Mesenchymal stem cell (in vitro differentiated cells and primary cell): Measurements from ENCODE around the gene RIPOR2.

Experiments used
- DNase-seq: peaks from one replicate; pipeline ENCODE4 v3.0.0-alpha.2; 2013
- H2AFZ ChIP-seq: one replicate; pipeline ENCODE4 v1.6.1; 2013; ENCODE audit warnings: low read depth, mild to moderate bottlenecking, control low read depth, inconsistent platforms, low read length, moderate library complexity
- H2AK5ac ChIP-seq: 2 replicates; pipeline ENCODE4 v1.6.1; 2013; ENCODE audit warnings: low read length, moderate library complexity, mild to moderate bottlenecking, inconsistent platforms; ENCODE audit not compliant: severe bottlenecking
- H2BK120ac ChIP-seq: one replicate; pipeline ENCODE4 v1.6.1; 2013; ENCODE audit warnings: low read depth, mild to moderate bottlenecking, inconsistent platforms, low read length, moderate library complexity
- H2BK12ac ChIP-seq, 2 experiments: one replicate each; pipeline ENCODE4 v1.6.1; 2013; ENCODE audit warnings: inconsistent platforms in 2 of 2, low read length in 2 of 2, mild to moderate bottlenecking in 2 of 2, moderate library complexity in 2 of 2, control low read depth in 1 of 2
- H2BK15ac ChIP-seq: one replicate; pipeline ENCODE4 v1.6.1; 2013; ENCODE audit warnings: mild to moderate bottlenecking, low read depth, inconsistent platforms; ENCODE audit not compliant: poor library complexity, severe bottlenecking
- H2BK5ac ChIP-seq: 2 replicates; pipeline ENCODE4 v1.6.1; 2013; ENCODE audit warnings: low read depth, mild to moderate bottlenecking, low read length, control low read depth, inconsistent platforms; ENCODE audit not compliant: poor library complexity, severe bottlenecking
- H3K14ac ChIP-seq, 2 experiments: one replicate each; pipeline ENCODE4 v1.6.1; 2013; ENCODE audit warnings: inconsistent platforms in 2 of 2, low read length in 2 of 2, control low read depth in 1 of 2, mild to moderate bottlenecking in 1 of 2, moderate library complexity in 1 of 2
- H3K18ac ChIP-seq, 2 experiments: one replicate each; pipeline ENCODE4 v1.6.1; 2013; ENCODE audit warnings: inconsistent platforms in 2 of 2, low read length in 2 of 2, control low read depth in 1 of 2, low read depth in 1 of 2, mild to moderate bottlenecking in 1 of 2
- H3K23ac ChIP-seq, 2 experiments: one replicate each; pipeline ENCODE4 v1.6.1; 2013; ENCODE audit warnings: inconsistent platforms in 2 of 2, low read length in 2 of 2, mild to moderate bottlenecking in 2 of 2, moderate library complexity in 2 of 2, control low read depth in 1 of 2
- H3K27ac ChIP-seq: 2 replicates; pipeline ENCODE4 v1.5.1; 2013; ENCODE audit warnings: mild to moderate bottlenecking, moderate library complexity, low read length, control low read depth, inconsistent platforms; ENCODE audit not compliant: poor library complexity, severe bottlenecking
- H3K27me3 ChIP-seq, 2 experiments: 2 replicates each; pipeline versions ENCODE4 v1.6.1 to v1.7.0; 2013; ENCODE audit warnings: low read length in 2 of 2, mild to moderate bottlenecking in 2 of 2, moderate library complexity in 2 of 2, control low read depth in 1 of 2, inconsistent platforms in 1 of 2; ENCODE audit not compliant: control insufficient read depth in 1 of 2, insufficient read depth in 1 of 2
- H3K36me3 ChIP-seq, 2 experiments: 2 replicates each; pipeline versions ENCODE4 v1.6.1 to v1.7.0; 2013; ENCODE audit warnings: low read length in 2 of 2, control low read depth in 1 of 2, inconsistent platforms in 1 of 2, low read depth in 1 of 2, mild to moderate bottlenecking in 1 of 2; ENCODE audit not compliant: insufficient read depth in 2 of 2, control insufficient read depth in 1 of 2
- H3K4ac ChIP-seq, 2 experiments: one replicate each; pipeline ENCODE4 v1.6.1; 2013; ENCODE audit warnings: inconsistent platforms in 2 of 2, low read length in 2 of 2, mild to moderate bottlenecking in 2 of 2, moderate library complexity in 2 of 2, control low read depth in 1 of 2, low read depth in 1 of 2
- H3K4me1 ChIP-seq: 2 replicates; pipeline ENCODE4 v1.6.1; 2013; ENCODE audit warnings: low read depth, low read length, control low read depth; ENCODE audit not compliant: control insufficient read depth, insufficient read depth
- H3K4me2 ChIP-seq: 2 replicates; pipeline ENCODE4 v1.6.1; 2013; ENCODE audit warnings: low read length, mild to moderate bottlenecking, inconsistent platforms; ENCODE audit not compliant: poor library complexity, severe bottlenecking
- H3K4me3 ChIP-seq, 2 experiments: 2 replicates each; pipeline versions ENCODE4 v1.5.1 to v1.7.0; 2013; ENCODE audit warnings: low read length in 2 of 2, mild to moderate bottlenecking in 2 of 2, control low read depth in 1 of 2, low read depth in 1 of 2; ENCODE audit not compliant: insufficient read depth in 1 of 2
- H3K79me1 ChIP-seq: replicated peaks from 2 replicates; pipeline ENCODE4 v1.6.1; 2013; ENCODE audit warnings: mild to moderate bottlenecking, control low read depth, low read length, inconsistent platforms; ENCODE audit not compliant: poor library complexity, severe bottlenecking
- H3K9ac ChIP-seq: 2 replicates; pipeline ENCODE4 v1.7.0; 2013; ENCODE audit warnings: mild to moderate bottlenecking, low read length, moderate library complexity
- H3K9me3 ChIP-seq: 2 replicates; pipeline ENCODE4 v1.7.0; 2013; ENCODE audit warnings: mild to moderate bottlenecking, low read length; ENCODE audit not compliant: control insufficient read depth
- H4K8ac ChIP-seq: one replicate; pipeline ENCODE4 v1.6.1; 2013; ENCODE audit warnings: inconsistent platforms, mild to moderate bottlenecking, low read length, moderate library complexity
- H4K91ac ChIP-seq: one replicate; pipeline ENCODE4 v1.6.1; 2013; ENCODE audit warnings: mild to moderate bottlenecking, low read length, inconsistent platforms
- WGBS: methylation state at CpG from one replicate; pipeline ENCODE4 v1.1.7; 2013; ENCODE audit warnings: mixed read lengths; 5-methylcytosine and 5-hydroxymethylcytosine counted together

Gene RIPOR2

GRCh38 chr6:24967211-24967610 is 31.5 kb upstream of the RIPOR2 start:
- no peak overlapping the region for H3K9ac ChIP-seq
- no peak overlapping the region for H2BK120ac ChIP-seq
- no peak overlapping the region for H3K23ac ChIP-seq
- WGBS = 59% methylated on average over 1 of the region's 1 CpG
- H3K4me3 ChIP-seq = no peak overlapping the region
- H2BK5ac ChIP-seq = no peak overlapping the region
- H3K4me1 ChIP-seq = no peaks in the 10 kb centered on the region
- no peak overlapping the region for H4K8ac ChIP-seq
- H3K9me3 ChIP-seq = no peaks in the 10 kb centered on the region
- H3K27ac ChIP-seq = no peak overlapping the region
- no peak overlapping the region for H3K18ac ChIP-seq
- no peak overlapping the region for H2BK15ac ChIP-seq
- no peaks in the 10 kb centered on the region for H3K36me3 ChIP-seq
- no peak overlapping the region for H4K91ac ChIP-seq
- no peaks in the 10 kb centered on the region for H3K79me1 ChIP-seq
- H3K27me3 ChIP-seq = peaks cover 0 to 4% of the 10 kb centered on the region in 2 experiments
- no peak overlapping the region for H3K14ac ChIP-seq
- H3K4ac ChIP-seq = no peak overlapping the region
- no peak for DNase-seq
- H2BK12ac ChIP-seq = no peak overlapping the region
- no peak overlapping the region for H3K4me2 ChIP-seq
- H2AK5ac ChIP-seq = no peak overlapping the region
- H2AFZ ChIP-seq = no peak overlapping the region

- DNase-seq = no peak
- H3K9ac ChIP-seq = no peak overlapping the region
- no peak overlapping the region for H3K27ac ChIP-seq
- 91% methylated on average over 4 of the region's 4 CpGs for WGBS
- H3K4me1 ChIP-seq = no peaks in the 10 kb centered on the region
- no peak overlapping the region for H3K18ac ChIP-seq
- peaks cover 0 to 3% of the 10 kb centered on the region in 2 experiments for H3K27me3 ChIP-seq
- H3K9me3 ChIP-seq = no peaks in the 10 kb centered on the region
- no peak overlapping the region for H3K4me2 ChIP-seq
- H2AFZ ChIP-seq = no peak overlapping the region
- H3K4ac ChIP-seq = no peak overlapping the region
- H3K4me3 ChIP-seq = no peak overlapping the region
- H2BK15ac ChIP-seq = no peak overlapping the region
- no peak overlapping the region for H2AK5ac ChIP-seq
- no peak overlapping the region for H2BK120ac ChIP-seq
- H3K36me3 ChIP-seq = no peaks in the 10 kb centered on the region
- H4K91ac ChIP-seq = no peak overlapping the region
- H2BK5ac ChIP-seq = no peak overlapping the region
- H3K23ac ChIP-seq = no peak overlapping the region
- H2BK12ac ChIP-seq = no peak overlapping the region
- no peaks in the 10 kb centered on the region for H3K79me1 ChIP-seq
- H4K8ac ChIP-seq = no peak overlapping the region
- H3K14ac ChIP-seq = no peak overlapping the region
Measured at GRCh38 chr6:24966381-24966780, 30.6 kb upstream of the RIPOR2 start.

- H3K27me3 ChIP-seq = no peaks in the 10 kb centered on the region
- H2AFZ ChIP-seq = no peak overlapping the region
- no peak overlapping the region for H3K27ac ChIP-seq
- 93% methylated on average over 4 of the region's 6 CpGs for WGBS
- no peak for DNase-seq
- no peak overlapping the region for H3K9ac ChIP-seq
- no peak overlapping the region for H4K8ac ChIP-seq
- no peak overlapping the region for H2BK15ac ChIP-seq
- no peak overlapping the region for H3K23ac ChIP-seq
- H2BK12ac ChIP-seq = no peak overlapping the region
- H3K4me1 ChIP-seq = no peaks in the 10 kb centered on the region
- H3K4me3 ChIP-seq = no peak overlapping the region
- H3K36me3 ChIP-seq = no peaks in the 10 kb centered on the region
- no peaks in the 10 kb centered on the region for H3K9me3 ChIP-seq
- no peaks in the 10 kb centered on the region for H3K79me1 ChIP-seq
- H3K4ac ChIP-seq = no peak overlapping the region
- H2BK5ac ChIP-seq = no peak overlapping the region
- no peak overlapping the region for H3K14ac ChIP-seq
- H2AK5ac ChIP-seq = no peak overlapping the region
- H2BK120ac ChIP-seq = no peak overlapping the region
- no peak overlapping the region for H3K18ac ChIP-seq
- H4K91ac ChIP-seq = no peak overlapping the region
- no peak overlapping the region for H3K4me2 ChIP-seq
Measured at GRCh38 chr6:24963887-24964570, 28.3 kb upstream of the RIPOR2 start.

- Histone ChIP-seq H2AK5ac (no peak overlapping the region), H3K27ac (no peak overlapping the region), H3K23ac (no peak overlapping the region), H3K4me1 (no peaks in the 10 kb centered on the region), H3K4me2 (no peak overlapping the region), H3K9me3 (no peaks in the 10 kb centered on the region), H3K9ac (no peak overlapping the region), H2BK120ac (no peak overlapping the region), H2BK5ac (no peak overlapping the region), H3K36me3 (no peaks in the 10 kb centered on the region), H4K91ac (no peak overlapping the region), H3K27me3 (no peaks in the 10 kb centered on the region), H4K8ac (no peak overlapping the region), H3K4me3 (no peak overlapping the region), H3K4ac (no peak overlapping the region), H2BK12ac (no peak overlapping the region), H3K14ac (no peak overlapping the region), H3K79me1 (no peaks in the 10 kb centered on the region), H3K18ac (no peak overlapping the region), H2BK15ac (no peak overlapping the region), H2AFZ (no peak overlapping the region)
- no peak for DNase-seq
- WGBS = 100% methylated on average over 1 of the region's 1 CpG
Measured at GRCh38 chr6:24963339-24963738, 27.6 kb upstream of the RIPOR2 start.
